ENCODE results near the gene MS4A7. TPM values are rescaled to one million over a fixed set of nuclear protein-coding genes. Genes with fewer than 3 reads are reported as not detected.

The MS4A7 gene
- total and polyA plus RNA-seq, 2 of the 4 experiments (the other 2 are of a cell fraction): not detected

DNA sequence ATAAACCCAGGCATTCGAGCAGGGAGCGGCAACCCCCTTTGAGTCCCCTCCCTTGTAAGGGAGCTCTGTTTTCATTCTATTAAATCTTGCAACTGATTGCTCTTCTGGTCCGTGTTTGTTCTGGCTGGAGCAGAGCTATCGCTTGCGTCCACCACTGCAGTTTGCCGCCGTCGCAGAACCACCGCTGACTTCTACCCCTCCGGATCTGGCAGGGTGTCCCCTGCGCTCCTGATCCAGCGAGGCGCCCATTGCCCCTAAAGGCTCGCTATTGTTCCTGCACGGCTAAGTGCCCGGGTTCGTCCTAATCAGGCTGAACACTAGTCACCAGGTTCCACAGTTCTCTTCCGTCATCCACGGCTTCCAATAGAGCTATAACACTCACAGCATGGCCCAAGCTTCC, 10.4 kb upstream of the MS4A7 start:
- Histone ChIP-seq H2BK15ac (ENCODE audit: low read depth, low read length) (no peak overlapping the region), H2AK9ac (replicated peaks; ENCODE audit: low read depth, low read length, poor library complexity) (no peak overlapping the region), H3K4ac (ENCODE audit: low read depth, low read length) (no peak overlapping the region), H3K14ac (replicated peaks; ENCODE audit: low read depth, low read length) (no peak overlapping the region), H3K23ac (ENCODE audit: low read depth, low read length) (no peak overlapping the region), H2BK5ac (ENCODE audit: low read depth, low read length, poor library complexity, severe bottlenecking) (no peak overlapping the region), H3K4me3 (ENCODE audit: insufficient read depth, low read depth, low read length) (no peak overlapping the region), H2BK20ac (ENCODE audit: low read depth, low read length) (no peak overlapping the region), H3K79me1 (ENCODE audit: low read depth in 1 of 2, low read length in 2 of 2) (no peaks in the 10 kb centered on the region), H3K9me3 (ENCODE audit: control insufficient read depth, insufficient read depth, low read length) (no peaks in the 10 kb centered on the region), H3K4me1 (ENCODE audit: control insufficient read depth, insufficient read depth, low read length) (no peaks in the 10 kb centered on the region), H3K9me1 (ENCODE audit: insufficient read depth, low read length) (no peaks in the 10 kb centered on the region), H3K27ac (ENCODE audit: insufficient read depth, low read length) (no peak overlapping the region), H2BK120ac (ENCODE audit: low read depth, low read length) (no peak overlapping the region), H4K20me1 (ENCODE audit: insufficient read depth, low read length) (no peaks in the 10 kb centered on the region), H3K9ac (ENCODE audit: low read depth, low read length) (no peak overlapping the region), H2AFZ (replicated peaks; ENCODE audit: low read length, poor library complexity) (no peak overlapping the region), H4K91ac (ENCODE audit: insufficient read depth, low read depth, low read length) (no peak overlapping the region), H3K4me2 (ENCODE audit: low read depth, low read length) (no peak overlapping the region), H2AK5ac (ENCODE audit: low read depth, low read length) (no peak overlapping the region), H3K56ac (ENCODE audit: extremely low read depth, insufficient read depth, low read length) (no peak overlapping the region), H3K18ac (ENCODE audit: low read depth, low read length) (no peak overlapping the region), H4K8ac (ENCODE audit: low read depth in 2 of 2, low read length in 2 of 2) (no peak overlapping the region), H3K36me3 (ENCODE audit: control insufficient read depth, insufficient read depth, low read length) (no peaks in the 10 kb centered on the region), H4K5ac (ENCODE audit: low read depth, low read length) (no peak overlapping the region), H3K27me3 (ENCODE audit: control insufficient read depth, insufficient read depth, low read length) (no peaks in the 10 kb centered on the region)
- ChIA-PET POLR2A (ENCODE audit: unreplicated experiment) (no interaction called here), CTCF (no interaction called here)
- DNase-seq (no peak), ATAC-seq (ENCODE audit: low read depth) (no peak)
- dilution Hi-C loops (cut with HindIII; ENCODE audit: low sequenced_read_pairs, unreplicated experiment) (no loop called here), intact Hi-C loops (cut with micrococcal nuclease) (no loop called here), in situ Hi-C loops (cut with MboI; ENCODE audit: low sequenced_read_pairs) (no loop called here)
- 79% methylated on average over 8 of the region's 19 CpGs; no CpG with 5 or more reads in 1 of the 2 experiments for WGBS, 2 experiments (ENCODE audit: extremely low coverage in 2 of 2, insufficient read length in 1 of 2)
- TF ChIP-seq CHD1 (IDR thresholded peaks at IDR 0.05; ENCODE audit: low read depth, low read length) (no peak), NFE2L2 (IDR thresholded peaks at IDR 0.05; ENCODE audit: low read depth, low read length) (no peak), RAD21 (IDR thresholded peaks at IDR 0.05; ENCODE audit: low read length) (no peak), RFX5 (IDR thresholded peaks at IDR 0.05; ENCODE audit: low read depth, low read length) (no peak), CEBPB (IDR thresholded peaks at IDR 0.05; ENCODE audit: low read depth, low read length) (no peak), MXI1 (IDR thresholded peaks at IDR 0.05; ENCODE audit: borderline replicate concordance, low read depth, low read length) (no peak), USF2 (IDR thresholded peaks at IDR 0.05; ENCODE audit: low read depth, low read length) (no peak), BHLHE40 (IDR thresholded peaks at IDR 0.05; ENCODE audit: low read depth, low read length) (no peak), ELK1 (IDR thresholded peaks at IDR 0.05; ENCODE audit: borderline replicate concordance, low read depth, low read length) (no peak), POLR2A (IDR thresholded peaks at IDR 0.05; ENCODE audit: low read depth, low read length) (no peak), SMC3 (IDR thresholded peaks at IDR 0.05; ENCODE audit: low read depth, low read length) (no peak), MAFK (IDR thresholded peaks at IDR 0.05; ENCODE audit: low read depth, low read length) (no peak), FOS (IDR thresholded peaks at IDR 0.05; ENCODE audit: low read depth, low read length) (no peak)
- TF ChIP-seq, protein P1, sequence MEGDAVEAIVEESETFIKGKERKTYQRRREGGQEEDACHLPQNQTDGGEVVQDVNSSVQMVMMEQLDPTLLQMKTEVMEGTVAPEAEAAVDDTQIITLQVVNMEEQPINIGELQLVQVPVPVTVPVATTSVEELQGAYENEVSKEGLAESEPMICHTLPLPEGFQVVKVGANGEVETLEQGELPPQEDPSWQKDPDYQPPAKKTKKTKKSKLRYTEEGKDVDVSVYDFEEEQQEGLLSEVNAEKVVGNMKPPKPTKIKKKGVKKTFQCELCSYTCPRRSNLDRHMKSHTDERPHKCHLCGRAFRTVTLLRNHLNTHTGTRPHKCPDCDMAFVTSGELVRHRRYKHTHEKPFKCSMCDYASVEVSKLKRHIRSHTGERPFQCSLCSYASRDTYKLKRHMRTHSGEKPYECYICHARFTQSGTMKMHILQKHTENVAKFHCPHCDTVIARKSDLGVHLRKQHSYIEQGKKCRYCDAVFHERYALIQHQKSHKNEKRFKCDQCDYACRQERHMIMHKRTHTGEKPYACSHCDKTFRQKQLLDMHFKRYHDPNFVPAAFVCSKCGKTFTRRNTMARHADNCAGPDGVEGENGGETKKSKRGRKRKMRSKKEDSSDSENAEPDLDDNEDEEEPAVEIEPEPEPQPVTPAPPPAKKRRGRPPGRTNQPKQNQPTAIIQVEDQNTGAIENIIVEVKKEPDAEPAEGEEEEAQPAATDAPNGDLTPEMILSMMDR (conservative IDR thresholded peaks at IDR 0.05; ENCODE audit: low read depth, low read length): no peak
- BruUV-seq (replicated peaks): no TSS peak
